GM21529 (cell line): ENCODE measurements around the gene OTOS.

Source experiments
- ATAC-seq: cut with Tn5 transposase; IDR thresholded peaks from one replicate; pipeline ENCODE4 v1.9.1; 2021; ENCODE audit not compliant: unreplicated experiment

Gene OTOS

GRCh38 chr2:240137596-240138253 lies 2.7 kb downstream of the OTOS start:
- ATAC-seq = no peak

- peak; percentile 15 for ATAC-seq
These were observed 3.7 kb downstream of the OTOS start for GRCh38 chr2:240136671-240137292.

GRCh38 chr2:240136013-240136670 lies 4.3 kb downstream of the OTOS start, which contains the start of gene COPS9:
Gene COPS9 (minus strand): TSS chr2:240136305. CDS start chr2:240136284, 21 bp downstream.
- peak; percentile 95 for ATAC-seq

- peak; percentile 20 for ATAC-seq
These were observed 4.8 kb downstream of the OTOS start for GRCh38 chr2:240135706-240136012.

GRCh38 chr2:240134956-240135520 lies 5.4 kb downstream of the OTOS start:
- no peak for ATAC-seq

GRCh38 chr2:240134466-240134865 lies 6.0 kb downstream of the OTOS start:
- ATAC-seq = no peak

- ATAC-seq = no peak
These were observed 7.1 kb downstream of the OTOS start for GRCh38 chr2:240133401-240133800.

- no peak for ATAC-seq
These were observed 7.8 kb downstream of the OTOS start for GRCh38 chr2:240132651-240132980.

GRCh38 chr2:240131941-240132650 lies 8.4 kb downstream of the OTOS start:
- ATAC-seq = no peak

GRCh38 chr2:240131296-240131695 lies 9.2 kb downstream of the OTOS start:
- no peak for ATAC-seq

GRCh38 chr2:240130393-240131195 lies 9.9 kb downstream of the OTOS start:
- ATAC-seq = no peak

GRCh38 chr2:240129731-240130392 lies 10.6 kb downstream of the OTOS start:
- no peak for ATAC-seq

GRCh38 chr2:240129311-240129710 lies 11.1 kb downstream of the OTOS start:
- no peak for ATAC-seq

GRCh38 chr2:240128608-240129145 lies 11.8 kb downstream of the OTOS start:
- ATAC-seq = no peak

- ATAC-seq = no peak
These were observed 12.4 kb downstream of the OTOS start for GRCh38 chr2:240127911-240128607.

GRCh38 chr2:240127191-240127750 lies 13.2 kb downstream of the OTOS start:
- ATAC-seq = no peak

GRCh38 chr2:240126731-240127130 lies 13.7 kb downstream of the OTOS start:
- no peak for ATAC-seq

GRCh38 chr2:240125742-240126141 lies 14.7 kb downstream of the OTOS start:
- no peak for ATAC-seq

- no peak for ATAC-seq
These were observed 15.8 kb downstream of the OTOS start for GRCh38 chr2:240124651-240125030.
